K562 (cell line): Measurements from ENCODE around the gene HOXB5. TPM values are rescaled to one million over a fixed set of nuclear protein-coding genes. Genes with fewer than 3 reads are reported as not detected.
A peak's percentile ranks its signal among the peaks of the same experiment; 100 is the strongest.

Experiments
- CGGBP1 ChIP-seq: fragments of 250-450 bp; sonication (Bioruptor Pico); IDR thresholded peaks from 2 replicates; pipeline ENCODE4 v1.9.0; 2021; ENCODE audit warnings: mild to moderate bottlenecking
- FOXA1 ChIP-seq: fragments of 450-650 bp; IDR thresholded peaks from 2 replicates; pipeline ENCODE4 v1.6.1; 2016; ENCODE audit warnings: mild to moderate bottlenecking, borderline replicate concordance
- FUS ChIP-seq: fragments of 200-400 bp; formaldehyde crosslinking; optimal IDR thresholded peaks from 2 replicates; pipeline ENCODE3; 2017; ENCODE audit warnings: low read depth, low read length
- HCFC1 ChIP-seq: IDR thresholded peaks from 2 replicates; pipeline ENCODE4 v1.6.1; 2012; ENCODE audit warnings: low read depth, low read length, improper control_type of control experiment
- HINFP ChIP-seq: fragments of 450-650 bp; conservative IDR thresholded peaks from 2 replicates; pipeline ENCODE4 v1.6.1; 2016; ENCODE audit warnings: missing genetic modification characterization, low read depth, mild to moderate bottlenecking, control low read depth, missing compliant biosample characterization
- JUN ChIP-seq, 2 experiments: sonication (generic) in 1 of 2; formaldehyde crosslinking in 1 of 2; IDR thresholded peaks; 2 replicates each; pipeline versions ENCODE4 v1.6.1 to v1.8.0; 2012 to 2022; ENCODE audit warnings: borderline replicate concordance in 2 of 2, mild to moderate bottlenecking in 2 of 2, improper control_type of control experiment in 1 of 2, low read depth in 1 of 2, low read length in 1 of 2, missing genetic modification reagents in 1 of 2
- JUNB ChIP-seq: fragments of 450-650 bp; formaldehyde crosslinking; conservative IDR thresholded peaks from 2 replicates; pipeline ENCODE4 v1.4.0; 2020; ENCODE audit warnings: mild to moderate bottlenecking
- KAT2B ChIP-seq: IDR thresholded peaks from one replicate; pipeline ENCODE4 v1.6.1; 2012; ENCODE audit warnings: low read depth, mild to moderate bottlenecking, control low read depth, inconsistent platforms, low read length, moderate library complexity
- NUFIP1 ChIP-seq: fragments of 450-650 bp; IDR thresholded peaks from 2 replicates; pipeline ENCODE4 v1.6.1; 2018; ENCODE audit not compliant: partially characterized antibody
- POLR2AphosphoS5 ChIP-seq: IDR thresholded peaks from 2 replicates; pipeline ENCODE4 v1.6.1; 2011; ENCODE audit warnings: mild to moderate bottlenecking, low read depth, low read length, moderate library complexity; ENCODE audit not compliant: control insufficient read depth, insufficient read depth
- PPARD ChIP-seq: fragments of 250-450 bp; sonication (Bioruptor Pico); IDR thresholded peaks from 2 replicates; pipeline ENCODE4 v1.8.0; 2022; ENCODE audit warnings: inconsistent platforms, mild to moderate bottlenecking, moderate library complexity
- PTRF ChIP-seq: fragments of 450-650 bp; IDR thresholded peaks from 2 replicates; pipeline ENCODE4 v1.6.1; 2016; ENCODE audit warnings: mild to moderate bottlenecking, missing genetic modification characterization, missing compliant biosample characterization
- SMAD3 ChIP-seq: fragments of 450-650 bp; formaldehyde crosslinking; conservative IDR thresholded peaks from 2 replicates; pipeline ENCODE4 v1.4.0; 2020; ENCODE audit warnings: mild to moderate bottlenecking
- SNIP1 ChIP-seq: fragments of 450-650 bp; IDR thresholded peaks from 2 replicates; pipeline ENCODE4 v1.7.1; 2017; ENCODE audit warnings: low read depth, mild to moderate bottlenecking
- TGIF2 ChIP-seq: sonication (generic); formaldehyde crosslinking; IDR thresholded peaks from 2 replicates; pipeline ENCODE4 v1.8.1; 2022; ENCODE audit warnings: mild to moderate bottlenecking, missing genetic modification reagents, moderate library complexity
- ZBTB33 ChIP-seq: sonication (generic); formaldehyde crosslinking; IDR thresholded peaks from 2 replicates; pipeline ENCODE4 v1.8.1; 2023; ENCODE audit warnings: mild to moderate bottlenecking, missing genetic modification reagents
- ZFPM2 ChIP-seq: fragments of 250-450 bp; sonication (Bioruptor Pico); IDR thresholded peaks from 2 replicates; pipeline ENCODE4 v1.5.1; 2022; ENCODE audit warnings: mild to moderate bottlenecking
- ZNF133 ChIP-seq: fragments of 250-450 bp; sonication (Bioruptor Pico); IDR thresholded peaks from 2 replicates; pipeline ENCODE4 v1.4.0; 2020; ENCODE audit warnings: mild to moderate bottlenecking
- ZNF197 ChIP-seq: fragments of 200-800 bp; sonication (Bioruptor generic); IDR thresholded peaks from 2 replicates; pipeline ENCODE4 v1.6.1; 2016; ENCODE audit warnings: low read depth, missing genetic modification characterization, missing compliant biosample characterization
- ZNF512 ChIP-seq: IDR thresholded peaks from 2 replicates; pipeline ENCODE4 v1.6.1; 2016; ENCODE audit warnings: missing genetic modification characterization, missing compliant biosample characterization
- ZNF75A ChIP-seq: fragments of 450-650 bp; formaldehyde crosslinking; IDR thresholded peaks from 2 replicates; pipeline ENCODE4 v1.4.0; 2020; ENCODE audit warnings: mild to moderate bottlenecking
- polyA plus RNA-seq, 8 experiments: library from polyadenylated mRNA; depleted of rRNA in 4 of 8; stranded (reverse) in 5 of 8; unstranded in 3 of 8; fragments of >200 nt; fragmentation: Nextera tagmentation in 2 of 8; fragmentation: Illumina TruSeq in 1 of 8; extraction: Ambion mirVana in 2 of 8; extraction: Trizol in 1 of 8; gene quantifications; 2 replicates each; pipeline versions ENCODE4 v1.2.1 to v1.2.3, GENCODE V29; 2011 to 2014; ENCODE audit warnings: inconsistent platforms in 1 of 8, missing spikeins in 1 of 8
- total RNA-seq, 7 experiments: library from RNA; depleted of rRNA in 6 of 7; stranded (reverse); fragments of >200 nt in 6 of 7; fragmentation: Illumina TruSeq in 2 of 7; extraction: Trizol in 2 of 7; gene quantifications; 2 replicates each; pipeline versions ENCODE4 v1.2.1 to v1.2.3, GENCODE V29; 2011 to 2021; ENCODE audit warnings: low replicate concordance in 1 of 7

HOXB5 gene
- total and polyA plus RNA-seq, 9 of the 15 experiments (the other 6 are each of a cell fraction or from before 2014, with no cell fraction given) = 0.24 to 2.7 (median 0.65) TPM

GRCh38 chr17:48541577-48542113, 51.9 kb downstream of the HOXB5 start (continued):
- TF ChIP-seq ZNF512 (tag) = no peak
- TF ChIP-seq ZBTB33 (CRISPR knock-in tag) = no peak
- no peak for TF ChIP-seq SMAD3 (CRISPR knock-in tag)
- TF ChIP-seq ZNF133 (CRISPR knock-in tag) = no peak
- no peak for TF ChIP-seq FOXA1
- no peak for TF ChIP-seq CGGBP1 (CRISPR knock-in tag)
- TF ChIP-seq KAT2B = no peak
- TF ChIP-seq ZNF197 (CRISPR knock-in tag) = no peak
- no peak for TF ChIP-seq ZNF75A
- no peak for TF ChIP-seq TGIF2
- no peak for TF ChIP-seq NUFIP1
- no peak for TF ChIP-seq SNIP1
- TF ChIP-seq PPARD (CRISPR knock-in tag) = no peak
- TF ChIP-seq HINFP (tag) = no peak
- no peak for TF ChIP-seq JUNB (CRISPR knock-in tag)
- TF ChIP-seq POLR2AphosphoS5 = peak; percentile 70
- no peak for TF ChIP-seq HCFC1
- no peak for TF ChIP-seq PTRF (tag)
- no peak for TF ChIP-seq ZFPM2 (CRISPR knock-in tag)
- no peak for TF ChIP-seq JUN (IDR thresholded peaks at IDR 0.05; ENCODE audit: borderline replicate concordance, low read depth, low read length)
- peak; percentile 42; the same call in 1 of the 2 replicates for TF ChIP-seq JUN (CRISPR knock-in tag; IDR thresholded peaks at IDR 0.05; ENCODE audit: borderline replicate concordance)
- no peak for TF ChIP-seq FUS
